ENCODE measurements around the gene NDUFB10. TPM values are rescaled to one million over a fixed set of nuclear protein-coding genes. Genes with fewer than 3 reads are reported as not detected.

The NDUFB10 gene
- total and polyA plus RNA-seq, 10 of the 15 experiments (the other 5 are each of a cell fraction or from before 2014, with no cell fraction given), result 52.2 to 319 (median 130) TPM

- ChIA-PET RAD21 (ENCODE audit: unreplicated experiment) (no interaction called here), SMC1A (ENCODE audit: uncharacterized antibody, unreplicated experiment) (no interaction called here), CTCF (interaction anchor here (1.5 kb wide), 1 partner anchor 60 kb away, joined by 4 read pairs; no protein-coding TSS in a partner anchor), POLR2A (no interaction called here)
- no peak overlapping the region for H3K27ac ChIP-seq (ENCODE audit: control insufficient read depth, insufficient read depth)
- no peaks in the 10 kb centered on the region for H3K9me3 ChIP-seq (replicated peaks; ENCODE audit: control insufficient read depth, insufficient read depth, low read length)
- H3K79me2 ChIP-seq (ENCODE audit: control insufficient read depth, insufficient read depth, low read length), result no peaks in the 10 kb centered on the region
- intact Hi-C loops (cut with micrococcal nuclease; ENCODE audit: unreplicated experiment), result no loop called here
- H4K20me1 ChIP-seq (ENCODE audit: control insufficient read depth, insufficient read depth), result no peaks in the 10 kb centered on the region
- H3K4me3 ChIP-seq, result no peak overlapping the region
- ATAC-seq (no peak), FAIRE-seq (no peak), DNase-seq (ENCODE audit: low read depth, low spot score) (no peak)
- BruUV-seq (replicated peaks), result no TSS peak
- H3K9ac ChIP-seq (ENCODE audit: control insufficient read depth, insufficient read depth, low read length), result no peak overlapping the region
- in situ Hi-C loops (cut with MboI), result no loop called here
- no peaks in the 10 kb centered on the region; the same call in 1 of the 2 replicates for H3K4me1 ChIP-seq (ENCODE audit: control insufficient read depth, insufficient read depth, low read length)
- no peak for TF ChIP-seq SREBF1 (IDR thresholded peaks at IDR 0.05; ENCODE audit: low read length)
- TF ChIP-seq RELA (IDR thresholded peaks at IDR 0.05; ENCODE audit: borderline replicate concordance, partially characterized antibody), result no peak
- no peak for TF ChIP-seq TCF3 (IDR thresholded peaks at IDR 0.05; ENCODE audit: borderline replicate concordance, insufficient read depth, low read depth, low read length)
- no peak for TF ChIP-seq MEF2B (IDR thresholded peaks at IDR 0.05; ENCODE audit: partially characterized antibody, poor library complexity, severe bottlenecking)
- TF ChIP-seq POLR2A (IDR thresholded peaks at IDR 0.05; ENCODE audit: low read depth, low read length), result no peak
- TF ChIP-seq TCF7 (IDR thresholded peaks at IDR 0.05; ENCODE audit: borderline replicate concordance), result no peak
- no peak for TF ChIP-seq TCF12 (IDR thresholded peaks at IDR 0.05; ENCODE audit: low read depth, low read length)
- TF ChIP-seq ZNF24 (IDR thresholded peaks at IDR 0.05), result no peak
- TF ChIP-seq STAT3 (IDR thresholded peaks at IDR 0.05; ENCODE audit: low read depth, low read length), result no peak
- no peak for TF ChIP-seq CEBPB (IDR thresholded peaks at IDR 0.05; ENCODE audit: borderline replicate concordance in 1 of 2, low read depth in 2 of 2, low read length in 2 of 2)
- no peak for TF ChIP-seq LARP7 (IDR thresholded peaks at IDR 0.05)
- TF ChIP-seq ZNF687 (IDR thresholded peaks at IDR 0.05), result no peak
- no peak for TF ChIP-seq RAD51 (IDR thresholded peaks at IDR 0.05)
- TF ChIP-seq MLLT1 (IDR thresholded peaks at IDR 0.05), result no peak
- no peak for TF ChIP-seq CREM (IDR thresholded peaks at IDR 0.05; ENCODE audit: low read depth)
- no peak overlapping the region for H3K4me2 ChIP-seq (ENCODE audit: control insufficient read depth, insufficient read depth)
- H3K36me3 ChIP-seq (ENCODE audit: control insufficient read depth in 2 of 2, insufficient read depth in 2 of 2, low read length in 1 of 2), result no peaks in the 10 kb centered on the region; a peak in 1 of 4 replicates
- no peaks in the 10 kb centered on the region; a peak in 3 of 4 replicates for H3K27me3 ChIP-seq (replicated peaks in 1 of 2; ENCODE audit: control insufficient read depth in 2 of 2, insufficient read depth in 2 of 2, low read length in 1 of 2)
- 28% methylated on average over 5 of the region's 5 CpGs for WGBS (ENCODE audit: insufficient coverage, insufficient replicate concordance, low lambda C conversion rate, missing lambda C conversion rate)
- no peak overlapping the region for H2AFZ ChIP-seq (ENCODE audit: control insufficient read depth, low read depth, low read length)
Measured at GRCh38 chr16:1924095-1924494, 35.2 kb upstream of the NDUFB10 start.

All from GM12878 (cell line).